Measurements from ENCODE around the gene ENOX1. TPM values are rescaled to one million over a fixed set of nuclear protein-coding genes. Genes with fewer than 3 reads are reported as not detected.

The ENOX1 gene
- total RNA-seq, 1 donor from 2014 or later: 0.71 TPM

GRCh38 chr13:43319617-43320444 is 466.9 kb downstream of the ENOX1 start:
- no peak for DNase-seq (ENCODE audit: low read depth)
- no peaks in the 10 kb centered on the region for H3K36me3 ChIP-seq (ENCODE audit: control insufficient read depth, insufficient read depth, low read length)
- TF ChIP-seq CTCF (IDR thresholded peaks at IDR 0.05; ENCODE audit: insufficient read depth, low read length, poor library complexity, severe bottlenecking): no peak
- H3K27me3 ChIP-seq (ENCODE audit: control insufficient read depth, insufficient read depth, low read length): no peaks in the 10 kb centered on the region
- H3K4me3 ChIP-seq (ENCODE audit: low read depth, low read length): no peak overlapping the region

DNA sequence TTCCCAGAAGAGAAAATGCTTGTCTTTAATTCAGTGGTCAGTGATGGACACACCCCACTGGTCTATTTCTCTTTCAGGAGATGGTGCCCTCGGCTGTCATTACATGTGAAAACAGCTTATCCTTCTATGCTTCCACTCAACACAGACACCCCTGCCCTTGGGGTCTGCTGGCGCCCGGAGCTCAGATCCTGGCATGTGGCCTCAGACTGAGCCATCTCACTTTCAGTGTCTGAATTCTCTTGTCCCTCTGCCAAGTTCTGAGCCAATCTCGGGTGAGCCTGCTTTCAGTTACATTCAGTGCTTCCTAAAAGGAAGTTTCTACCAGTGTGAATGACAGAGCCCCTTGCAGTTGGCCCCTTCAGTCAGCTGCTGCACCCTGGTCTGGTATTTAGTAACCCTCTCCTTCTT is 469.8 kb downstream of the ENOX1 start:
- Histone ChIP-seq H3K4me3 (ENCODE audit: low read depth, low read length) (no peak overlapping the region), H3K27me3 (ENCODE audit: control insufficient read depth, insufficient read depth, low read length) (no peaks in the 10 kb centered on the region), H3K36me3 (ENCODE audit: control insufficient read depth, insufficient read depth, low read length) (no peaks in the 10 kb centered on the region)
- no peak for DNase-seq (ENCODE audit: low read depth)
- no peak for TF ChIP-seq CTCF (IDR thresholded peaks at IDR 0.05; ENCODE audit: insufficient read depth, low read length, poor library complexity, severe bottlenecking)

DNA sequence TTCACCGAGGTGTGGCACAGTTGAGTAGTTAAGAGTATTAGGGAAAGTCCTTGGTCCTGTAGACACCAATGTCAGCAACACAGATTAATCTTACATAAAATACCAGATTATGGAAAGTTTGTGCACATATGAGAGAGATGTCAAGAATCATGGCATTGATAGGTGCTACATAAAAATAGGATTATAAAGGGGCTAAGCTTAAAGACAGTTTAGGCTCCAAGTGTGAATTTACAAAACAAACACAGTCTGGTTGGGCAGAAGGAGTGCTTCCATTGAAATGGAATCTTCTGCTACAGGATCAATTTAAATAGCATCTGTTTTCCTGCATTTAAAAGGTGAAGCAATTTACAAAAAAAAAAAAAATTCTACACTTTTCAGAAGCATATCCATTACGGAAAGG is 470.5 kb downstream of the ENOX1 start:
- Histone ChIP-seq H3K4me3 (ENCODE audit: low read depth, low read length) (no peak overlapping the region), H3K36me3 (ENCODE audit: control insufficient read depth, insufficient read depth, low read length) (no peaks in the 10 kb centered on the region), H3K27me3 (ENCODE audit: control insufficient read depth, insufficient read depth, low read length) (no peaks in the 10 kb centered on the region)
- DNase-seq (ENCODE audit: low read depth): no peak
- TF ChIP-seq CTCF (IDR thresholded peaks at IDR 0.05; ENCODE audit: insufficient read depth, low read length, poor library complexity, severe bottlenecking): no peak

- Histone ChIP-seq H3K36me3 (ENCODE audit: control insufficient read depth, insufficient read depth, low read length) (no peaks in the 10 kb centered on the region), H3K4me3 (ENCODE audit: low read depth, low read length) (no peak overlapping the region), H3K27me3 (ENCODE audit: control insufficient read depth, insufficient read depth, low read length) (no peaks in the 10 kb centered on the region)
- DNase-seq (ENCODE audit: low read depth): no peak
- TF ChIP-seq CTCF (IDR thresholded peaks at IDR 0.05; ENCODE audit: insufficient read depth, low read length, poor library complexity, severe bottlenecking): no peak
These were observed 471.2 kb downstream of the ENOX1 start for GRCh38 chr13:43315522-43315921.

- TF ChIP-seq CTCF (IDR thresholded peaks at IDR 0.05; ENCODE audit: insufficient read depth, low read length, poor library complexity, severe bottlenecking): no peak
- no peak for DNase-seq (ENCODE audit: low read depth)
- H3K36me3 ChIP-seq (ENCODE audit: control insufficient read depth, insufficient read depth, low read length): no peaks in the 10 kb centered on the region
- H3K27me3 ChIP-seq (ENCODE audit: control insufficient read depth, insufficient read depth, low read length): no peaks in the 10 kb centered on the region
- H3K4me3 ChIP-seq (ENCODE audit: low read depth, low read length): no peak overlapping the region
These were observed 477.5 kb downstream of the ENOX1 start for GRCh38 chr13:43309311-43309710.

Data from kidney epithelial cell (primary cell).